ENCODE data around the gene SPSB1. TPM values are rescaled to one million over a fixed set of nuclear protein-coding genes. Genes with fewer than 3 reads are reported as not detected.

The SPSB1 gene
- total RNA-seq, 1 donor from 2014 or later = 78.6 TPM

- peaks cover 21% of the 10 kb centered on the region for H3K4me1 Mint-ChIP-seq (ENCODE audit: low read depth, unreplicated experiment)
- no peak overlapping the region for H3K4me3 Mint-ChIP-seq (ENCODE audit: unreplicated experiment)
- peaks cover 14% of the 10 kb centered on the region for H3K27me3 Mint-ChIP-seq (ENCODE audit: unreplicated experiment)
- no peak overlapping the region for H3K27ac Mint-ChIP-seq (ENCODE audit: unreplicated experiment)
- TF ChIP-seq CTCF (IDR thresholded peaks at IDR 0.05; ENCODE audit: partially characterized antibody, unreplicated experiment) = no peak
- DNase-seq = no peak
- H3K9me3 Mint-ChIP-seq (ENCODE audit: unreplicated experiment) = no peaks in the 10 kb centered on the region
- H3K36me3 Mint-ChIP-seq (ENCODE audit: unreplicated experiment) = no peaks in the 10 kb centered on the region
Measured at GRCh38 chr1:9385801-9386573, 93.3 kb downstream of the SPSB1 start.

- peaks cover 11% of the 10 kb centered on the region for H3K27me3 Mint-ChIP-seq (ENCODE audit: unreplicated experiment)
- H3K4me3 Mint-ChIP-seq (ENCODE audit: unreplicated experiment) = no peak overlapping the region
- peak overlapping the region; percentile 72 for H3K27ac Mint-ChIP-seq (ENCODE audit: unreplicated experiment)
- peaks cover 18% of the 10 kb centered on the region for H3K4me1 Mint-ChIP-seq (ENCODE audit: low read depth, unreplicated experiment)
- no peak for TF ChIP-seq CTCF (IDR thresholded peaks at IDR 0.05; ENCODE audit: partially characterized antibody, unreplicated experiment)
- no peak for DNase-seq
- H3K9me3 Mint-ChIP-seq (ENCODE audit: unreplicated experiment) = peaks cover 7% of the 10 kb centered on the region
- H3K36me3 Mint-ChIP-seq (ENCODE audit: unreplicated experiment) = no peaks in the 10 kb centered on the region
Measured at GRCh38 chr1:9388335-9389180, 95.9 kb downstream of the SPSB1 start.

- Mint-ChIP-seq H3K9me3 (ENCODE audit: unreplicated experiment) (peaks cover 11% of the 10 kb centered on the region), H3K27ac (ENCODE audit: unreplicated experiment) (peak overlapping the region; percentile 6), H3K27me3 (ENCODE audit: unreplicated experiment) (peaks cover 9% of the 10 kb centered on the region), H3K36me3 (ENCODE audit: unreplicated experiment) (peaks cover 6% of the 10 kb centered on the region), H3K4me1 (ENCODE audit: low read depth, unreplicated experiment) (peaks cover 11% of the 10 kb centered on the region), H3K4me3 (ENCODE audit: unreplicated experiment) (no peak overlapping the region)
- TF ChIP-seq CTCF (IDR thresholded peaks at IDR 0.05; ENCODE audit: partially characterized antibody, unreplicated experiment) = no peak
- DNase-seq = no peak
Measured at GRCh38 chr1:9389968-9390367, 97.3 kb downstream of the SPSB1 start.

- Mint-ChIP-seq H3K4me3 (ENCODE audit: unreplicated experiment) (no peak overlapping the region), H3K27ac (ENCODE audit: unreplicated experiment) (no peak overlapping the region), H3K36me3 (ENCODE audit: unreplicated experiment) (peaks cover 11% of the 10 kb centered on the region), H3K4me1 (ENCODE audit: low read depth, unreplicated experiment) (peaks cover 11% of the 10 kb centered on the region), H3K27me3 (ENCODE audit: unreplicated experiment) (peaks cover 9% of the 10 kb centered on the region), H3K9me3 (ENCODE audit: unreplicated experiment) (peaks cover 12% of the 10 kb centered on the region)
- no peak for DNase-seq
- TF ChIP-seq CTCF (IDR thresholded peaks at IDR 0.05; ENCODE audit: partially characterized antibody, unreplicated experiment) = no peak
Measured at GRCh38 chr1:9391620-9392019, 98.9 kb downstream of the SPSB1 start.

- no peak overlapping the region for H3K4me3 Mint-ChIP-seq (ENCODE audit: unreplicated experiment)
- H3K9me3 Mint-ChIP-seq (ENCODE audit: unreplicated experiment) = peaks cover 12% of the 10 kb centered on the region
- no peak for TF ChIP-seq CTCF (IDR thresholded peaks at IDR 0.05; ENCODE audit: partially characterized antibody, unreplicated experiment)
- no peak overlapping the region for H3K27ac Mint-ChIP-seq (ENCODE audit: unreplicated experiment)
- peaks cover 11% of the 10 kb centered on the region for H3K36me3 Mint-ChIP-seq (ENCODE audit: unreplicated experiment)
- no peak for DNase-seq
- peaks cover 4% of the 10 kb centered on the region for H3K27me3 Mint-ChIP-seq (ENCODE audit: unreplicated experiment)
- peaks cover 2% of the 10 kb centered on the region for H3K4me1 Mint-ChIP-seq (ENCODE audit: low read depth, unreplicated experiment)
Measured at GRCh38 chr1:9394010-9394409, 101.3 kb downstream of the SPSB1 start.
